HG03064 (cell line): ENCODE measurements around the gene HOXC10.

Source experiments
- ATAC-seq: cut with Tn5 transposase; IDR thresholded peaks from one replicate; pipeline ENCODE4 v1.9.1; 2021; ENCODE audit warnings: low read depth; ENCODE audit not compliant: unreplicated experiment

Gene HOXC10

GRCh38 chr12:53984901-53985691, at the start of gene HOXC10:
TSS of gene HOXC10 (plus strand) at chr12:53985146. CDS start at chr12:53985260, 114 bp downstream.
- ATAC-seq = no peak

GRCh38 chr12:53935383-53936341, 49.3 kb upstream of the HOXC10 start:
- ATAC-seq = no peak

- no peak for ATAC-seq
These were observed 47.8 kb upstream of the HOXC10 start for GRCh38 chr12:53937099-53937498.

GRCh38 chr12:53937596-53938325, 47.2 kb upstream of the HOXC10 start:
- ATAC-seq = no peak

GRCh38 chr12:53938326-53939140, 46.4 kb upstream of the HOXC10 start, which contains the start of gene HOXC13:
TSS of gene HOXC13 (plus strand) at chr12:53938831. CDS start at chr12:53938907, 76 bp downstream.
- no peak for ATAC-seq

- no peak for ATAC-seq
These were observed 45.5 kb upstream of the HOXC10 start for GRCh38 chr12:53939141-53940108.

- no peak for ATAC-seq
These were observed 44.4 kb upstream of the HOXC10 start for GRCh38 chr12:53940443-53941014.

DNA sequence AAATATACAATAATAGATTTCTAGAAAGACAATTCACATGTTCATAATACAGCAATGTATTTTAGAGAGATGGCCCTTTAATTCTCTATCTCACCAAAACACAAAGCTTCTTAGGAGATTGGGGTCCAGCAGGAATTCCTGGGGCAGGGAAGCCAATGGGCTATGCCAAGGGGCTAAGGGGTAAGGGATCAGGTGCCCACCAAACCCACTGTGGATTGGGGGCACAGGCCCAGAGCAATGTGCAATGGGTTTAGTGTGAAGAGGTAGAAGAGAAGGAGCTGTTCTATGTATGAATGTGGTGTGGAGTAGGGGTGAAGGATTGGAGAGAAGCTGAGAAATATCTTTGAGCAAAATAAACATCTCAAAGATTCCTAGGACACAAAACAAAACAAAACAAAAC, 43.8 kb upstream of the HOXC10 start:
- no peak for ATAC-seq

DNA sequence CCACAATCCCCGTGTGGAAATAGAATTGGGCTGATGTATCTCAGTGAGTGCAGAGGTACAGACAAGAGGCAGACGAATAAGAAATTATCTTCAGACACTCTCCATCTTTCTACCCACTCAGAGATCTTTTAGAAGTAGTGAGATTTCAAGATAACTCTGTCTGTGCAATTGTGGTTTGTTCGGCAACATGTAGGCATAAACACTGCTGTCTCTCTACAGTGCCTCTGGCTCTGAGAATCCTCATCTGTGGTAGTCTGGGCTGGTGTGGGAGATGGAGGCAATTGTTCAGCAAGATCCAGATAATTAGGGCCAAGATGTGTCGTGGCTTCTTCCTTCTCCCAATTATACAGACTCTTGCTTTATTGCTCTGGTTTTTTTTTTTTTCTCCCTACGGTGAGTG, 43.2 kb upstream of the HOXC10 start:
- ATAC-seq = no peak

GRCh38 chr12:53942467-53942997, 42.4 kb upstream of the HOXC10 start:
- no peak for ATAC-seq

DNA sequence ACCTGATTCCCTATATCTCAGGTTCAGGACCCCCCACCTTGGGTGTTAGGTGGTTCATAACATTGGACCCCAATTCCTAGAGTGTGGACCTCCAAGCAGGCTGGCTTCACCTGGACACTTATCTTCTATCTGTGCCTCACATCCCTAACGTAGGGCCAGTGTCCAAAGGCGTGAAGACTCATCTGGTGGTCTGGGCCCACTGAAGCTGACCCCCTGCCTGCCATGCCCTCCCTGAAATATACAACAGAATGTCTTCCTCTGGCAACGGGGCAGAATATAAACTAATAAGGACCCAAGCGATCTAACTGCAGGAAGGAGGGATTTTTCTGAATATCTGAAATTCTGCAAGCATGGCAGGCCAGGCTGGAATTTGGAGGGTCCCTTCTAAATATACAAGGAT, 40.7 kb upstream of the HOXC10 start:
- ATAC-seq = no peak

DNA sequence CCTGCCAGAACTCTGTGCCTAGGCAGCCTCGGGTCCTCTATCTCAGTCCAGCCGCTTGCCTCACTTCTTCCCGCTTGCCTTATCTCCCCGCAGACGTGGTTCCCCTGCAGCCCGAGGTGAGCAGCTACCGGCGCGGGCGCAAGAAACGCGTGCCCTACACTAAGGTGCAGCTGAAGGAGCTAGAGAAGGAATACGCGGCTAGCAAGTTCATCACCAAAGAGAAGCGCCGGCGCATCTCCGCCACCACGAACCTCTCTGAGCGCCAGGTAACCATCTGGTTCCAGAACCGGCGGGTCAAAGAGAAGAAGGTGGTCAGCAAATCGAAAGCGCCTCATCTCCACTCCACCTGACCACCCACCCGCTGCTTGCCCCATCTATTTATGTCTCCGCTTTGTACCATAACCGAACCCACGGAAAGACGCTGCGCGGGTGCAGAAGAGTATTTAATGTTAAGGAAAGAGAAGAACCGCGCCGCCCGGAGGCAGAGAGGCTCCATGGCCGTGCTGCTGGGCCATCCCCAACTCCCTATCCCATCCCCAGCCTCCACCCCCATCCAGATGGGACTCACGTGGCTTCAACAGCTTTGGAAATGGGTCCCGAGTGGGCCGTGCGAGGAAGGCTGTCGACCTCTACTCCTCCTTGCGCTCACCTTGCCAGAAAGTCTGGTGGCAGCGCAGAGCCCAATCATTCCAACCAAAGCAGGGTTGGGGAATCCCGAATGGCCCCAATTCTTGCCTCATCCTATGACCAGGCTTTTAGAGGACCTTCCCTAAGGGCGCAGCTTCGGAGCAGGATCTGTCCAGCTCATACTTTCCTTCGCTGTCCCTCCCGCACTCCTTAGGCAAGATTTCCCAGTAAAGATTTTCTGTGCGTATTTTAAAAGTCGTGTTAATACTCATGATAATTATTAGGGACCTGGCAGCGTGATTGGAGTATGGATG, 39.8 kb upstream of the HOXC10 start:
- ATAC-seq = no peak

- ATAC-seq = no peak
These were observed 37.2 kb upstream of the HOXC10 start for GRCh38 chr12:53947743-53948142.

GRCh38 chr12:53948650-53949593, 36.0 kb upstream of the HOXC10 start:
- no peak for ATAC-seq

DNA sequence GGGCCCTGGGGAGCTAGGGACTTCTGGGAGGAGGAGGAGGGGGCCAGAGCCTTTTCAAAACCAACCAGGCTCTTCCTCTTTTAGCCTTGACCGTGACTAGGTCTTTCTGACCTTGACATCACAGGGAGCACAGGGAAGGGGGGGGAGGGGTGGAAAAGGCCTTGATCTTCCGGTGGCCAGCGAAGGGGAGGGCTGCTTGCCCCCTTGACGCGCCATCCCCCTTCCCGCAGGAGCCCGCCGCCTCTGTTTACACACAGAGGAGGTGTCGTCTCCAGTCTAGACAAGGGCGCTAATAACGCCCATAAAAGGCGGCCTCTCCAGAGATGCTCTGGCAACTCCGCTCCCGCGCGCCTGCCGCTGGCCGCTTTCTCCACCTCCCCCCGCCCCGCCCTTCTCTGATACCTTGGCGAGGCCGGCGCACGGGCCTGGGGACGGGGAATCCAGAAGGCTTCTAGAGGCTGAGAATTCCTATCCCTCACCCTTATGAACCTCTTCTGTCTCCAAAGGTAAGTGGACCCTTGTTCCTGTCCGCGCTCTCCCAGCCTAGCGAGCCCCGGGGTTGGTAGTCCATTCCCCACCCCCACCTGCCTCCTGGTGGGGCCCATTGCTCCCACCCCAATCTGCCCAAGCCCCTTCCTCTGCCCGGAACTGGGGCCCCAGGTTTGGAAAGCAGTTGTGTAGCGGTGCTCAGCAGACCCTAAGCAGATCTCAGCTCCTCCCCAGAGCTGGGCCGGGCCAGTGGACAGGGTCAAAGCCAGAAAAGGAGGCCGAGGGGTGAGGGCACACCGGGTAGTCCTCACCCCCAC, 35.1 kb upstream of the HOXC10 start:
- no peak for ATAC-seq
